Adrenal gland (tissue), 5 donors: ENCODE data around the gene FGFBP1.

ENCODE experiments used
- POLR2A ChIP-seq, 2 donors: fragments of 450-650 bp; IDR thresholded peaks; one replicate each; pipeline ENCODE4 v1.6.1; 2017; ENCODE audit warnings: antibody characterized with exemption in 2 of 2, mild to moderate bottlenecking in 2 of 2, moderate library complexity in 1 of 2
- TF ChIP-seq, protein P1 (sequence below), 6 experiments: fragments of 450-650 bp in 4 of 6; fragments of 200-600 bp in 2 of 6; sonication (generic) in 1 of 6; IDR thresholded peaks; 1 replicate in 5 of 6; 2 replicates in 1 of 6; pipeline versions ENCODE4 v1.5.1 to v1.8.0; 2016 to 2021; ENCODE audit warnings: antibody characterized with exemption in 6 of 6, mild to moderate bottlenecking in 2 of 6, moderate library complexity in 1 of 6
- donor health status: DM: no; HTN: no; CAD: no.

DNA sequence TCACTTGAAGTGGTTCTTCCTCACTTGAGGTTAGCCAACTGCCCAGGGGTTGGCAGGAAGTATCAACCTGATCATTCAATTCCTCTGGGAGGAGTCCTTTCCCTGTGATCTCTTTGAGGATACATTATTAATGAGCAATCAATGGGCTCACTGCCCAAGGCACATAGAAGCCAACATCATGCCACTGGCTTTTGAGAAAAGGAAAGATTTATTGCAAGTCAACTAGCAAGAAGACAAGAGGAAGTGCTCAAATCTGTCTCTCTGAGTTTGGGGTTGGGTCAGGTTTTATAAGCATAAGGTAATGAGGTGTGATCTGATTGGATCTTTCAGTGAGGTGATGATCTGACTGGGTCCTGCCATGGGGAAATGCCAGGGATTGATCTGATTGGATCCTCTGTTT, 39.6 kb downstream of the FGFBP1 start:
- TF ChIP-seq, protein P1, sequence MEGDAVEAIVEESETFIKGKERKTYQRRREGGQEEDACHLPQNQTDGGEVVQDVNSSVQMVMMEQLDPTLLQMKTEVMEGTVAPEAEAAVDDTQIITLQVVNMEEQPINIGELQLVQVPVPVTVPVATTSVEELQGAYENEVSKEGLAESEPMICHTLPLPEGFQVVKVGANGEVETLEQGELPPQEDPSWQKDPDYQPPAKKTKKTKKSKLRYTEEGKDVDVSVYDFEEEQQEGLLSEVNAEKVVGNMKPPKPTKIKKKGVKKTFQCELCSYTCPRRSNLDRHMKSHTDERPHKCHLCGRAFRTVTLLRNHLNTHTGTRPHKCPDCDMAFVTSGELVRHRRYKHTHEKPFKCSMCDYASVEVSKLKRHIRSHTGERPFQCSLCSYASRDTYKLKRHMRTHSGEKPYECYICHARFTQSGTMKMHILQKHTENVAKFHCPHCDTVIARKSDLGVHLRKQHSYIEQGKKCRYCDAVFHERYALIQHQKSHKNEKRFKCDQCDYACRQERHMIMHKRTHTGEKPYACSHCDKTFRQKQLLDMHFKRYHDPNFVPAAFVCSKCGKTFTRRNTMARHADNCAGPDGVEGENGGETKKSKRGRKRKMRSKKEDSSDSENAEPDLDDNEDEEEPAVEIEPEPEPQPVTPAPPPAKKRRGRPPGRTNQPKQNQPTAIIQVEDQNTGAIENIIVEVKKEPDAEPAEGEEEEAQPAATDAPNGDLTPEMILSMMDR (IDR thresholded peaks at IDR 0.05), result no peak
- no peak for TF ChIP-seq POLR2A (IDR thresholded peaks at IDR 0.05)
